A673 (cell line): Measurements from ENCODE around the gene AJAP1.

Source experiments
- CTCF ChIP-seq: fragments of 300-800, 200-600 bp; sonication (generic); conservative IDR thresholded peaks from 2 replicates; pipeline ENCODE4 v1.5.1; 2017; ENCODE audit warnings: low read depth, mild to moderate bottlenecking, antibody characterized with exemption, low read length, moderate library complexity, mixed read lengths
- EZH2 ChIP-seq: fragments of 200-600 bp; sonication (generic); IDR thresholded peaks from 2 replicates; pipeline ENCODE4 v1.6.1; 2017; ENCODE audit warnings: borderline replicate concordance, low read depth, mild to moderate bottlenecking, mixed read lengths, antibody characterized with exemption, low read length; ENCODE audit not compliant: poor library complexity, severe bottlenecking

GRCh38 chr1:4736254-4736653, 81.8 kb downstream of the AJAP1 start:
- TF ChIP-seq CTCF (no peak), EZH2 (no peak)
